NCI-H524 treated with DMSO at 0.1 percent for 48 hours (cell line): Measurements from ENCODE around the gene NUAK1.

Experiments
- DNase-seq: peaks from one replicate; lab custom pipeline; 2025; lab: John Stamatoyannopoulos, UW

NUAK1 gene

GRCh38 chr12:106138633-106139421 is at the start of gene NUAK1:
NUAK1 (minus strand) TSS chr12:106138954; CDS start chr12:106138653, 301 bp downstream.
- DNase-seq, result no peak

GRCh38 chr12:106188256-106188655 is 49.5 kb upstream of the NUAK1 start:
- DNase-seq, result no peak

DNA sequence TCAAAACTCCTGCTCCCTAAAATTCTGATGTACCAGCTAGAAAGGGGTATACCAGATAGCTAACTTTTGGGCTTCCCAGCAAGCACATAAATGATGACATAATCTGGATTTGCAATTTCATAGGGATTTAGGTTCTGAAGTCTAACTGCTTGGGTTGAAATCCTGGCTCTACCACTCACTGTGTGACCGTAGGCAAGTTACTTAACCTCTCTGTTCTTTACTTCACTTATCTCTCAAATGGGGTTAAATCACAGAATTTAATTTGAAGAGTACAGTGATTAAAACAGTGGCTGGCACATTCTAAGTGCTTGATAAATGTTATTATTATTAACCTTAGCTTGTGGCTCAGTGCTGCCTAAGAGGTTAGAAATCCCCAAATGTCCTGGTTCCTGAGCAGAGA is 49.1 kb upstream of the NUAK1 start:
- DNase-seq, result no peak

- DNase-seq, result no peak
Measured at GRCh38 chr12:106187155-106187789, 48.5 kb upstream of the NUAK1 start.

DNA sequence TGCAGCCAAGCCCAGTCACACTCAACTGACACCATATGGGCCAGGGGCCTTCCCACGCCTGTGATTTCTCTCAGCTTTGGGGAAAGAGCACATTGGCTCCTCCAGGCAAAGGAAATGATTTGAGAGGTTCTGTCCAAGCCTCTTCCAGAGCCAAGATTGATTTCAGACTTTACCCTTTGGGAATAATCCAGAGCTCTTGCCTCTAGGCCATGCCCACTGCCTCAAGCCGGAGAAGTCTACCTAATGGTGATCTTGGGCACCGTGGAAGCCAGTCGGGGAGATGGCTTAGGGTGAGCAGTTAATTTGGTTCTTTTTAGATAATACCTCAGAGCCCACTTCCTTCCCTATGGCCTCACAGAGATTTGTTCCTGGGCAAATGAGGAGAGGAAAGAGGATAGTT is 45.0 kb upstream of the NUAK1 start:
- no peak for DNase-seq

GRCh38 chr12:106181401-106182114 is 42.8 kb upstream of the NUAK1 start:
- no peak for DNase-seq

GRCh38 chr12:106179086-106179485 is 40.3 kb upstream of the NUAK1 start:
- DNase-seq, result peak; percentile 95

- DNase-seq, result no peak
Measured at GRCh38 chr12:106178562-106178961, 39.8 kb upstream of the NUAK1 start.

DNA sequence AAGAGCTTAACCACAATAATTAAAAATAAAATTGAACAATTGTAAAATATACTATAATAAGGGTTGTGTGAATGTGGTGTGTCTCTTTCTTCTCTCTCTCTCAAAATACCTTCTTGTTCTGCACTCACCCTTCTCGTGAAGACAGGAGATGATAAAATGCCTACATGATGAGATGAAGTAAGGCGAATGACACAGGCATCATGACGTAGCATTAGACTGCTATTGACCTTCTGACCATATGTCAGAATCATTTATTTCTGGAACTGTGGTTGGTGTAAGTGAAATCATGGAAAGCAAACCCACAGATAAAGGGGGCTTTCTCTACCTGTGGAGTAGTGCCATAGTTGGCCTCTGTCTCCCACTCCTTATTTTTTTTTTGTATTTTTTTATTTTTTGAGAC is 37.8 kb upstream of the NUAK1 start:
- DNase-seq, result no peak

DNA sequence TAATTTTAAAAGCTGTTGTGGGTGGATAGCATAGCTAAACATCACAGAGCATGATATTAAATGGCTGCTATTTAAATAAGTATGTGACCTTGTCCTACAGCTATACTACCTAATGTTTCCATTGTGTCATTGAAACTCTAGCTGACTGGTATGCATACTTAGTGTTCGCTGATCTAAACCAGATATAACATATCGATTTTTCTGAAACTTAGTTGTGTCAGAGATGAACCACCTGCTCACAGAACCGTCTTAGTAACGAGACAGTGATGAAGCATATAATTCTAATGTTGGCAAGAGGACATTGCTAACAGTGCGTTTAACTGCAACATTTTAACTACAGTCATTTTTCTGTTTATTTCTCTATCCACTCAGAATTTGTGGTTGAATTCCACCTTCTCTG is 36.1 kb upstream of the NUAK1 start:
- DNase-seq, result no peak

- DNase-seq, result no peak
Measured at GRCh38 chr12:106173442-106173841, 34.7 kb upstream of the NUAK1 start.

DNA sequence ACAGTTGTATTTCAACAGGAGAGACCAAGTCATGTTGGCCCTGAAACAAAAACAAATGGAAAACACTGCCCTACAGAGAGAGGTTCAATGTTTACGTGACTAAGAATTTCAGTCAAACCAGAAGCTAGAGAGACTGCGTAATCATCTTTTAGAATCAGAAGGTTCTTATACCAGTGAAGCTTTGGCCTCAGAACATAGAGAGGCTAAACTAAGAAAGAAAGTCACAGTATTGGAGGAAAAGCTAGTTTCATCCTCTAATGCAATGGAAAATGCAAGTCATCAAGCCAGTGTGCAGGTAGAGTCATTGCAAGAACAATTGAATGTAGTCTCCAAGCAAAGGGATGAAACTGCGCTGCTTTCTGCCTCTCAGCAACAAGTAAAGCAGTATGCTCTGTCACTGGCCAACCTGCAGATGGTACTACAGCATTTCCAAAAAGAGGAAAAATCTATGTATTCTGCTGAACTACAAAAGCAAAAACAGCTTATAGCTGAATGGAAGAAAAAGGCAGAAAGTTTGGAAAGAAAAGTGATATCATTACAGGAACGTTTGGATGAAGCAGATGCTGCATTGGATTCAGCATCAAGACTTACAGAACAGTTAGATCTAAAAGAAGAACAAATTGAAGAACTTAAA is 32.5 kb upstream of the NUAK1 start:
- DNase-seq, result no peak

DNA sequence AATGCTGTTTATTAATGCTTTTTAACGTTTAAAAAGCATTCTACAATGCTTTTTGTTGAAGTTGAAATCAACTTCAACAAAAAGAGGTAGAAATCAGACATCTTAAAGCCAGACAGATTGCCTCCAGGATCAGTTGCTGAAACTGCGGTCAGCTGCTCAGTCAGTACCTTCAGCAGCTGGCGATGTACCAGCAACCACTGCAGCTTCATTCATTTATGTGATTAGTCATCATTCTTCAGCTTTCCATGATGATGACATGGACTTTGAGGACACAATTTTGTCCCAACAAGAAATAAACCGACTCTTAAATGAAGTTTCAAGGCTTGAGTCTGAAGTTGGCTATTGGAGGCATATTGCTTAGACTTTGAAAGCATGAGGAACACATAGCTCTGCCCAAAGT is 31.5 kb upstream of the NUAK1 start:
- no peak for DNase-seq

GRCh38 chr12:106163712-106164111 is 25.0 kb upstream of the NUAK1 start:
- no peak for DNase-seq

DNA sequence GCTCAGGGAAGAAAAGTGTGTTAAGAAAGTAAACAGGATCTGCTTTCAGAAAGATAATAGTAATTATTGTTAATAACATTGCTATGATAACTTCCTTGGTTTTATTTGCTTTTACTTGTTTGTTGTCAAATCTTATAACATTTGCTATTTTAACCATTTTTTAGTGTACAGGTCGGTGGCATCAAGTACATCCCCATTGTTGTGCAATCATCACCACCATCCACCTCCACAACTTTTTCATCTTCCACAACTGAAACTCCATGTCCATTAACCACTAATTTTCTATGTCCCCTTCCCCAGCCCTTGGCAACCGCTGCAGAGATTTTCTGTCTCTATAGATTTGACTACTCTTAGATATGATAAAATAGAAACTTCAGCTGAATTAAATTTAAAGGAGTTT is 22.7 kb upstream of the NUAK1 start:
- no peak for DNase-seq

- no peak for DNase-seq
Measured at GRCh38 chr12:106160915-106161314, 22.2 kb upstream of the NUAK1 start.

DNA sequence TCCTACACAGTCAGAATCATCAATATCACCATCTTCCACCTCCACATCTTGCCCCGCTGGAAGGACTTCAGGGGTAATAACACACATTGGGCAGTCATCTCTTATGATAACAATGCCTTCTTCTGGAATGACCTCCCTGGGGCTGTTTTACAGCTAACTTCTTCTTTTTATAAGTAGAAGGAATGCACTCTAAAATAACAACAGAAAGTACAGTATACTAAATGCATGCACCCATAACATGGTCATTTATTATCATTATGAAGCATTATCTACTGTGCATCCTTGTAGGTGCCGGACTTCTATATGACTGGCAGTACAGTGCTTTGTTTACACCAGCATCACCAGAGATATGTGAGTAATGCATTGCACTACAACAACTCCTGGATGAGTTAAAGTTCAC is 19.0 kb upstream of the NUAK1 start:
- no peak for DNase-seq

DNA sequence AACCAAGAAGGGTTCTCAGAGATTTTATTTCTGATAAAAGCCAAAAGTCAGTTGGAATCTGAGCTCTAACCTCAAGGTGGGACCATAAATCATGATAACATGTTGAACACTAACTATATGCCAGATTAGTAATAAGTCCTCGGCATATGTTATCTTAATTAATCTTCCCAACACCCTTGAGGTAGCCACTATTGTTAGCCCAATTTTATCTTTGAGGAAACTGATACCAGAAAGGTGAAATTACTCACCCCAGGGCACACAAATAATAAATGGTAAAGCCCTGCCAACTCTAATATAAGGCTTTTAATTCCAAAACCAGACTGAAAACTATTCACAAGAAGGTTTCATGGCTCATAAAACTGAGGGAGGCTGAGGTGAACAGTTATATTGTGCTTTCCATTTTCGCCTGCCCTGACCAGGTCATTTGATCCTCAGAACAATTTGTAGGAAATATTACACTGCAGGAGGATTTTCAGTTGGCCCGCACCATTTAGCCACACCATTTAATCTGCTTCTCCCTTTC is 16.1 kb upstream of the NUAK1 start:
- peak; percentile 21 for DNase-seq

DNA sequence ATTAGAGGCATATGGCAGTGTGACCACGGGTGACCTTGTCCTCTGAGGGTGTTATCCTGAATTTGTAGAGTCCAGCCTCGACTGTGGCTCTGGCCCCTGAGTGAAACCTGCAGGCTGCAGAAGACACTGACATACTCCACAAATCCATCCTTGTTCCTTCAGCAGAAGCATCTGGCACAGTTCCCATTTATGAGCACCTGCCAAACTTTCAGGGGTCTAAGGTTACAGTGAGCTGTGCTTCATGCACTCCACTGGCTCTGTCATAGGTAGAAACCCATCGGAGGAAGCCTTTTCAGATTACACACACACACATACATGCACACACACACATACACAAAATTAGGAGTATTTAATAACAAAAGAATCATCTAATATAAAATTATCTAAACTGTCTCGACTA is 13.6 kb upstream of the NUAK1 start:
- no peak for DNase-seq

DNA sequence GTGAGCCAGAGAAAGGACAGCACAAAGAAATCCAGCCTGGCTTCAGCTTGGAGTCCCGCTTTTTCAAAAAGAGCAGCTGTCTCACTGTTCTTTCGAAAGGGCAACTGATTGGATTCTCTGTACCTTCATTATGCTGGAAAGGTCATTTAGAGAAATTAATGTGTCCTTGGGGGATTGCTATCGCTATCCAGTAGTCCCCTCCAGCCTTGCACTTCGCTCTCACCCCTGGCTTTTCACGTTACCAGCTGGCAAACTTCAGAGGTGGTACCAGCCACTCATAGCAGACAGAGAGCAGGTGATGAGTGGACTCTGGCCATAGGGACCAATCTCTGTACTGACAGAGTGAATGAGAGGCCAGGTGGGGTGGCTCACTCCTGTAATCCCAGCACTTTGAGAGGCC is 11.8 kb upstream of the NUAK1 start:
- peak; percentile 80 for DNase-seq

DNA sequence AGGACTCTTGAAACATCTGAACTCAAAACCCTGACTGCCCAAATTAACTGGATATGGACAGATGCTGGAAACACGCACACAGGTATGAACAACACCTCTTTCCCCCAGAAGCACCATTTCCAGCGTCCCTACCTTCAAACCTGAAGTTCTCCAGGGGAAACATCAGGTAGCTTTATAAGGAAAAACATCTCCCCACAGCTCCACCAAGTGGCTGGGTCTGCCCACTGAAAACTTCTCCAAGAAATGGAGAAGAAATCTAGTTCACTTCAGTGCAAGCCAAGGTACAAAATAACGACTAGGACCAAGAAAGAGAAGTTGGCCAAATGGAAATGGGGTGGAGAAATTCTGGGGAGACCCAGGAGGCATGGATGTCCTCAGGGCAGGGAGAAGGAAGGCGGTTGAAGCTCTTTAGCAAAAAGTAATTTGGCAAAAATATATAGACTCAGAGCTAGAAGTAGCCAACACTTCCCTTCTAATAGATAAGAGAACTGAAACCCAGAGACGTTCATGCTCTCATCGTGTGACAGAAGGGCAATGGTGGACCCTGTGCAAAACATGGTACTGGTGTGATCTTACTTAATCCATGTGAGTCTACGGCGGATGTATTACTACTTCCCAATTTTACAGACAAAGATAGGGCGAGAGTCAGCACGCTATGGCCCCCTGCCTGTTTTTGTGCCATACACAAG is 10.5 kb upstream of the NUAK1 start:
- no peak for DNase-seq

DNA sequence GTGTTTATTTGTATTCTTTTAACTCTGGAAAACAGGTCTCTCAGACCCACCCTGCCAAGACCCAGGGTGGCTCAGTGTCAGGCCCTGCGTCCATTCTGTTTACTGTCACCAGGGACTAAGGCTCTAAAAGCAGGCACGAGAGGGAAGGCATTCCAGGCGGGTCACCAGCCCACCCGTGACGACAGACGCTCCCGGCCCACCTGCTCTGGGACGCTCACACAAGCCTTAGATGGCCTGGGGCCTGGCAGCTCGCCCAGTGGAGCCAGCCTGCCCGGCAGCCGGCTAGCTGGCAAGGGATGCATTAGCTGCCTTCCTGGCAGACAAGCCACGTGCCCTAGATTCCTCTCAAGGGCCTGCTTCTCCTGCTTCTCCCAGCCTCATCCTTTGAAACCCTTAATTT is 9.2 kb upstream of the NUAK1 start:
- DNase-seq, result peak; percentile 84
